Type B pancreatic cell (in vitro differentiated cells): ENCODE data around the gene BABAM2. TPM values are rescaled to one million over a fixed set of nuclear protein-coding genes. Genes with fewer than 3 reads are reported as not detected.

Experiments used
- DNase-seq: peaks from one replicate; pipeline ENCODE4 v3.0.0; 2021; ENCODE audit warnings: mixed read lengths; ENCODE audit not compliant: unreplicated experiment; ENCODE audit errors: extremely low spot score
- H3K27ac Mint-ChIP-seq: 2 replicates; pipeline ENCODE4 v1.8.0; 2021; ENCODE audit warnings: mild to moderate bottlenecking, mixed read lengths
- H3K27me3 Mint-ChIP-seq: 2 replicates; pipeline ENCODE4 v1.8.0; 2021; ENCODE audit warnings: mixed read lengths
- H3K36me3 Mint-ChIP-seq: 2 replicates; pipeline ENCODE4 v1.8.0; 2021; ENCODE audit warnings: mixed read lengths
- H3K4me1 Mint-ChIP-seq: one replicate; pipeline ENCODE4 v1.8.0; 2021; ENCODE audit warnings: mixed read lengths; ENCODE audit not compliant: unreplicated experiment
- H3K4me3 Mint-ChIP-seq: 2 replicates; pipeline ENCODE4 v1.8.0; 2021; ENCODE audit warnings: mild to moderate bottlenecking, mixed read lengths
- H3K9me3 Mint-ChIP-seq: 2 replicates; pipeline ENCODE4 v1.8.0; 2021; ENCODE audit warnings: mixed read lengths
- CTCF ChIP-seq: fragments of 200-600 bp; sonication (generic); conservative IDR thresholded peaks from 2 replicates; pipeline ENCODE4 v1.5.0; 2021; ENCODE audit warnings: antibody characterized with exemption, mild to moderate bottlenecking
- total RNA-seq: library from RNA; stranded (reverse); gene quantifications from 2 replicates; pipeline ENCODE4 v1.2.1, GENCODE V29; 2021; ENCODE audit warnings: low replicate concordance

Gene BABAM2
- total RNA-seq, 1 donor from 2014 or later, result 30.4 TPM

DNA sequence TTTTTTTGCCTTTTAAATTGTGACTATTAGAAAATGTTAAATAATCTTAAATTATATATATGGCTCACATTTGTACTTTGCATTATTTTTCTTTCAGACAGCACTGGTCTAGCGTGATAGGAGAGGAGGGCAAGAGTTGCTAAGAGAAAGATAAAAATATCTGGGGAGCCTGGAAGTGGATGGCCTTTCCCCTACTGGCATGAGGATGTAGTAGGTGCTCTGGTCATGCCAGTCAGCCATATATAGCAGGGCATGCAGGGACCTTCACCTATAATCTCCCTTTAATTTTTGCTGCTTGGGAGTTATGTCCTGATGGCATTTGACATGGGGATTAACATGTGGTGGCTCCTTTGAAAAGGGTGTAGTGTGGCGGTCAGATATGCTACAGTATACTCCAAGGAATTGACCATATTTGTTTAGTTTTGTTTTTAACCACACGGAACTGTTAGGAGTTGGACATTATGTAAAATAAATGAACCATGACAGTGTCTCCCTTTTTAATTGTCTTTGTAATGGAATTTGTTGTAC lies 144.7 kb downstream of the BABAM2 start:
- H3K4me3 Mint-ChIP-seq, result no peak overlapping the region
- H3K36me3 Mint-ChIP-seq, result no peaks in the 10 kb centered on the region
- TF ChIP-seq CTCF, result no peak
- no peaks in the 10 kb centered on the region for H3K4me1 Mint-ChIP-seq
- no peak overlapping the region for H3K27ac Mint-ChIP-seq
- H3K27me3 Mint-ChIP-seq, result no peaks in the 10 kb centered on the region
- no peak for DNase-seq
- no peaks in the 10 kb centered on the region for H3K9me3 Mint-ChIP-seq

DNA sequence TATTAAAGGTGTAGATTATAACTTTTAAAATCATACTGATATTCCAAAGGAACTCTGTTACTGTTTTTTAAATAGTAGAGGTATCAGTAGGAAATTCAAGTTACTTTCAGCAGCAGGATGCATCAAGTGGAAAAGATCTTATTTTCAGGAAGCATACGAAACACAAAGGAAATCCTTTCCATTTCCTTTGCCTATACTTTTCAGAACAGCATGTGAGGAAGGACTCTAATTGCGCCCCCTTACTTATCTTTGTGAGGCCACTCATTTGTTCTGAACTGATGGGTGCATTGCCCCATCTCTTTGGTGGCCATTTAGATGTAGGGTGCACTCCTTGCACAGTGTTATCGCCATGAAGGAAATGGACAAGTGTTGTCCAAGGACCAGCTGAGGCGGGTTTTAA lies 145.3 kb downstream of the BABAM2 start:
- Mint-ChIP-seq H3K9me3 (no peaks in the 10 kb centered on the region), H3K4me3 (no peak overlapping the region), H3K27ac (no peak overlapping the region), H3K4me1 (no peaks in the 10 kb centered on the region), H3K36me3 (no peaks in the 10 kb centered on the region), H3K27me3 (no peaks in the 10 kb centered on the region)
- TF ChIP-seq CTCF, result no peak
- no peak for DNase-seq

- Mint-ChIP-seq H3K27me3 (no peaks in the 10 kb centered on the region), H3K36me3 (no peaks in the 10 kb centered on the region), H3K4me1 (no peaks in the 10 kb centered on the region), H3K9me3 (no peaks in the 10 kb centered on the region), H3K27ac (no peak overlapping the region), H3K4me3 (no peak overlapping the region)
- no peak for DNase-seq
- no peak for TF ChIP-seq CTCF
Measured at GRCh38 chr2:28036307-28036706, 145.8 kb downstream of the BABAM2 start.

DNA sequence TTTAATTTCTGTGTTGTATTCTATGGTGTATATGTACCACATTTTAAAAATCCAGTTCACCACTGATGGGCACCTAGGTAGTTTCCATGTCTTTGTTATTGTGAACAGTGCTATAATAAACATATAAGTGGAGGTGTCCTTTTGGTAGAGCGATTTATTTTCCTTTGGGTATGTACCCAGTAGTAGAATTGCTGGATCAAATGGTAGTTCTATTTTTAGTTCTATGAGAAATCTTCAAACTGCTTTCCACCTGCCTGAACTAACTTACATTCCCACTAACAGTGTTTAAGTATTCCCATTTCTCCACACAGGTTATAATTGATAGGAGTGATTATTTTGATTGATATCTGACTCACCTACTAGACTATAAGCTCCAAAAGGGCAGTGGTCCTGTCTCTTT lies 148.2 kb downstream of the BABAM2 start:
- no peak for DNase-seq
- Mint-ChIP-seq H3K27ac (no peak overlapping the region), H3K4me1 (no peaks in the 10 kb centered on the region), H3K4me3 (no peak overlapping the region), H3K27me3 (no peaks in the 10 kb centered on the region), H3K9me3 (no peaks in the 10 kb centered on the region), H3K36me3 (no peaks in the 10 kb centered on the region)
- TF ChIP-seq CTCF, result no peak

DNA sequence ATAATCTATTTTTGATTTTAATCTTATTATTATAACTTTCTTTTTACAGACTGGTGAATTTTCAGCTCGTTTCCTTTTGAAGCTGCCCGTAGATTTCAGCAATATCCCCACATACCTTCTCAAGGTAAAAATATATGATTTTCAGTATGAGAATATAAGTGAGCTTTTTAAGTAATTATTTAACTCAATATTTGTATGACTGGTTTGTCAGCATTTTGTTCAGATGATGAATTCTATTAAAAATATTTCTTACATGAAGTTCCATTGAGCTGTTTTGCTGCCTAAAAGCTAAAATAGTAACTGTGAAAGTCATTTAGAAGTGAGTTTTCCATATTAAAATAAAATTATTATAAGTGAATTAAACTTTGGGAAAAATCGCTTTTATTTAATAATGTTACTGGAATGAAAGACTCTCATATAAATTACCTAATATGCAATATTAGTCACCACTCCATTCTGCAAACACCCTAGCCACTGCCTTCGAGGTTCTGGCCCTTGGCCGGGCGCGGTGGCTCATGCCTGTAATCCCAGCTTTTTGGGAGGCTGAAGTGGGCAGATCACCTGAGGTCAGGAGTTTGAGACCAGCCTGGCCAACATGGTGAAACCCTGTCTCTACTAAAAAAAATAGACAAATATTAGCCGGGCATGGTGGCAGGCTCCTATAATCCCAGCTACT lies 155.3 kb downstream of the BABAM2 start:
- Mint-ChIP-seq H3K27me3 (no peaks in the 10 kb centered on the region), H3K4me3 (no peak overlapping the region), H3K27ac (no peak overlapping the region), H3K9me3 (no peaks in the 10 kb centered on the region), H3K36me3 (no peaks in the 10 kb centered on the region), H3K4me1 (no peaks in the 10 kb centered on the region)
- TF ChIP-seq CTCF, result no peak
- DNase-seq, result no peak
